B cell (primary cell): ENCODE results near the gene PISD. TPM values are rescaled to one million over a fixed set of nuclear protein-coding genes. Genes with fewer than 3 reads are reported as not detected.

Experiments used
- ATAC-seq: fragments of 200-7000 bp; cut with Tn5 transposase; one replicate; pipeline ENCODE4 v1.10.0; 2021; ENCODE audit warnings: low read depth, mild to moderate bottlenecking, moderate number of reproducible peaks, moderate library complexity
- CTCF ChIA-PET: fragments of 350-600 bp; sonication (Branson Sonifier 250); formaldehyde crosslinking; loops from one replicate; lab custom pipeline; 2021; ENCODE audit warnings: antibody characterized with exemption, inconsistent platforms; lab: Charles Lee
- POLR2A ChIA-PET: fragments of 350-600 bp; sonication (Branson Sonifier 250); formaldehyde crosslinking; loops from one replicate; lab custom pipeline; 2021; ENCODE audit warnings: antibody characterized with exemption; lab: Charles Lee
- DNase-seq: peaks from one replicate; pipeline ENCODE4 v3.0.0; 2013
- H2AFZ ChIP-seq: 2 replicates; pipeline ENCODE4 v1.6.1; 2012; ENCODE audit warnings: mild to moderate bottlenecking, low read depth, low read length; ENCODE audit not compliant: insufficient read depth, poor library complexity, severe bottlenecking
- H3K27ac ChIP-seq, 2 donors: 1 replicate in 1 of 2; 2 replicates in 1 of 2; pipeline ENCODE4 v1.5.1; 2012 to 2013; ENCODE audit warnings: low read length in 2 of 2, mild to moderate bottlenecking in 2 of 2, moderate library complexity in 1 of 2
- H3K27me3 ChIP-seq, 4 experiments: fragments of 200-600 bp in 1 of 4; sonication (generic) in 1 of 4; replicated peaks in 1 of 4; 1 replicate in 2 of 4; 2 replicates in 2 of 4; pipeline versions ENCODE4 v1.6.1 to v1.7.0; 2013 to 2016; ENCODE audit warnings: low read length in 3 of 4, mild to moderate bottlenecking in 2 of 4, mixed read lengths in 1 of 4, moderate library complexity in 1 of 4; ENCODE audit not compliant: insufficient read depth in 4 of 4, control insufficient read depth in 3 of 4; ENCODE audit errors: control extremely low read depth in 1 of 4
- H3K36me3 ChIP-seq, 2 experiments: replicated peaks in 1 of 2; 1 replicate in 1 of 2; 2 replicates in 1 of 2; pipeline versions ENCODE4 v1.6.1 to v1.7.1; 2013; ENCODE audit warnings: low read length in 1 of 2; ENCODE audit not compliant: insufficient read depth in 2 of 2, control insufficient read depth in 1 of 2; ENCODE audit errors: control extremely low read depth in 1 of 2, extremely low read depth in 1 of 2
- H3K4me1 ChIP-seq, 2 donors: fragments of 200-600 bp in 1 of 2; sonication (generic) in 1 of 2; 1 replicate in 1 of 2; 2 replicates in 1 of 2; pipeline versions ENCODE4 v1.5.1 to v1.6.1; 2013 to 2017; ENCODE audit warnings: low read length in 2 of 2; ENCODE audit not compliant: control insufficient read depth in 2 of 2, insufficient read depth in 2 of 2
- H3K4me2 ChIP-seq: replicated peaks from 2 replicates; pipeline ENCODE3; 2012; ENCODE audit warnings: mild to moderate bottlenecking, low read depth, low read length; ENCODE audit not compliant: poor library complexity, severe bottlenecking
- H3K4me3 ChIP-seq, 5 experiments: fragments of 200-600 bp in 1 of 5; sonication (generic) in 1 of 5; 1 replicate in 3 of 5; 2 replicates in 2 of 5; pipeline versions ENCODE4 v1.5.1 to v1.7.0; 2011 to 2016; ENCODE audit warnings: low read length in 4 of 5, mild to moderate bottlenecking in 4 of 5, low read depth in 2 of 5, control low read depth in 1 of 5, moderate library complexity in 1 of 5; ENCODE audit not compliant: insufficient read depth in 1 of 5; ENCODE audit errors: control extremely low read depth in 1 of 5, extremely low read depth in 1 of 5
- H3K79me2 ChIP-seq: fragments of 200-600 bp; sonication (generic); one replicate; pipeline ENCODE4 v1.6.0; 2016; ENCODE audit warnings: low read length; ENCODE audit not compliant: control insufficient read depth, insufficient read depth
- H3K9ac ChIP-seq: fragments of 200-600 bp; sonication (generic); 2 replicates; pipeline ENCODE4 v1.6.1; 2017; ENCODE audit warnings: mild to moderate bottlenecking, low read length, moderate library complexity
- H3K9me3 ChIP-seq, 3 donors: one replicate each; pipeline versions ENCODE4 v1.6.1 to v1.7.1; 2013; ENCODE audit warnings: low read length in 2 of 3; ENCODE audit not compliant: control insufficient read depth in 2 of 3, insufficient read depth in 1 of 3; ENCODE audit errors: control extremely low read depth in 1 of 3
- H4K20me1 ChIP-seq: 2 replicates; pipeline ENCODE4 v1.6.0; 2012; ENCODE audit warnings: mild to moderate bottlenecking, low read length; ENCODE audit not compliant: insufficient read depth, control insufficient read depth, poor library complexity, severe bottlenecking
- H3K27ac Mint-ChIP-seq: one replicate; pipeline ENCODE4 v1.8.0; 2021; ENCODE audit warnings: mixed read lengths
- H3K27me3 Mint-ChIP-seq: one replicate; pipeline ENCODE4 v1.8.0; 2021; ENCODE audit warnings: mixed read lengths
- H3K4me1 Mint-ChIP-seq: one replicate; pipeline ENCODE4 v1.8.0; 2021; ENCODE audit warnings: mixed read lengths
- H3K4me3 Mint-ChIP-seq: one replicate; pipeline ENCODE4 v1.8.0; 2021; ENCODE audit warnings: mixed read lengths
- H3K9me3 Mint-ChIP-seq: one replicate; pipeline ENCODE4 v1.8.0; 2022; ENCODE audit warnings: mixed read lengths; ENCODE audit not compliant: insufficient read depth
- CTCF ChIP-seq: fragments of 200-600 bp; IDR thresholded peaks from one replicate; pipeline ENCODE4 v1.8.0; 2022; ENCODE audit warnings: antibody characterized with exemption, mild to moderate bottlenecking
- EZH2 ChIP-seq: IDR thresholded peaks from 2 replicates; pipeline ENCODE4 v1.6.1; 2012; ENCODE audit warnings: borderline replicate concordance, low read depth, mild to moderate bottlenecking, moderate library complexity, low read length; ENCODE audit not compliant: insufficient read depth, poor library complexity, severe bottlenecking
- WGBS: methylation state at CpG from one replicate; pipeline ENCODE4 v1.1.5; 2013; ENCODE audit warnings: missing lambda C conversion rate; ENCODE audit not compliant: insufficient coverage; 5-methylcytosine and 5-hydroxymethylcytosine counted together
- intact Hi-C: fragments of 100-400 bp; cut with micrococcal nuclease; formaldehyde crosslinking; loops from one replicate; pipeline ENCODE4 v1.10.0; 2022
- polyA plus RNA-seq: library from polyadenylated mRNA; depleted of rRNA; stranded (reverse); fragments of >200 nt; gene quantifications from 2 replicates; pipeline ENCODE4 v1.2.3, GENCODE V29; 2012
- total RNA-seq, 2 donors: library from RNA; stranded (reverse); fragments of 120-200 nt in 1 of 2; gene quantifications; 1 replicate in 1 of 2; 2 replicates in 1 of 2; pipeline versions ENCODE4 v1.2.3 to v1.2.4, GENCODE V29; 2013 to 2022

Gene PISD
- total and polyA plus RNA-seq, 2 donors (not counting 1 experiment from before 2014, with no cell fraction given), result 35.6 to 52.5 TPM

DNA sequence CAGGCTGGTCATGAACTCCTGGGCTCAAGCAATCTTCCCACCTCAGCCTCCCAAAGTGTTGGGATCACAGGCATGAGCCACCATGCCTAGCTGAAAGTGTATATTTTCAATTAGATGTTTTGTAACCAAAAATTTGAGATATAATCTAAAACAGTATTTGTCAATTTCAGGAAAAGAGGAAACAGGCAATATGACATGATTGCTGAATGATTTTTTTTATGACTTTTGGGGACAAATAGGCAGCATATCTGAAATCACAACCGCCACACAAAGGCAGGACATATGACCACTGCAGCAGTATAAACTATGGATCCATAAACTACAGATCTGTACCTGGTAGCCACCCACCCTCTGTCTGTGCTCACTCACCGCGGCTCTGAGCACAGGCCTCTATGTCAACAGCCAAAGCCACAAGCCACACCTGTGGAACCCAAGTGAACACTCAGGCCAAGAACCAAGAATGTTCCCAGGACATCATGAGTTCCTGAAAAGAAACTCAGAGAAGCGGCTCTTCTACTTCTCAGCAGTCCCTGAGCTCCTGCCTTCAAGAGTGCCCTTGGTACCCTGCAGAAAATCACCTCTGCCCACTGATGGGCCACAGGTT lies 22.5 kb downstream of the PISD start:
- H2AFZ ChIP-seq, result no peak overlapping the region
- ATAC-seq, result no peak
- intact Hi-C loops, result loop anchor here (10.0 kb wide), 2 partner anchors 675 to 1215 kb away; partner anchors contain the start of genes MORC2, MTFP1 and TUG1
- TF ChIP-seq EZH2 (no peak), CTCF (no peak)
- Mint-ChIP-seq H3K4me3 (peak overlapping the region; percentile 66), H3K4me1 (peaks cover 42% of the 10 kb centered on the region), H3K27me3 (no peaks in the 10 kb centered on the region), H3K9me3 (no peaks in the 10 kb centered on the region), H3K27ac (peak overlapping the region; percentile 86)
- H3K4me1 ChIP-seq, result peaks cover 31 to 38% of the 10 kb centered on the region in 2 donors
- H3K4me2 ChIP-seq, result peak overlapping the region; percentile 93
- peak overlapping the region in 1 of 2 donors; percentile 86 for H3K27ac ChIP-seq
- H3K79me2 ChIP-seq, result peaks cover 57% of the 10 kb centered on the region
- ChIA-PET POLR2A (interaction anchor here (0.7 kb wide), 1 partner anchor 233 kb away, joined by 5 read pairs; no protein-coding TSS in a partner anchor), CTCF (interaction anchor here (0.6 to 4.4 kb wide), 4 partner anchors 8 to 438 kb away, joined by 3 to 25 read pairs (median 9); no protein-coding TSS in a partner anchor)
- 43% methylated on average over 4 of the region's 4 CpGs for WGBS
- peaks cover 0 to 14% of the 10 kb centered on the region in 2 experiments for H3K36me3 ChIP-seq
- no peaks in the 10 kb centered on the region for H3K9me3 ChIP-seq
- DNase-seq, result no peak
- H4K20me1 ChIP-seq, result peaks cover 28% of the 10 kb centered on the region
- H3K4me3 ChIP-seq, result no peak overlapping the region
- H3K27me3 ChIP-seq, result no peaks in the 10 kb centered on the region
- H3K9ac ChIP-seq, result no peak overlapping the region
